ENCODE data around the gene ITGAE. TPM values are rescaled to one million over a fixed set of nuclear protein-coding genes. Genes with fewer than 3 reads are reported as not detected.

ITGAE gene
- total RNA-seq, 1 donor = 23.1 TPM

GRCh38 chr17:3828151-3828851 lies 27.3 kb upstream of the ITGAE start:
- Histone ChIP-seq H3K4me3 (ENCODE audit: low read length) (no peak overlapping the region), H3K4me1 (ENCODE audit: insufficient read depth, low read length) (no peaks in the 10 kb centered on the region), H3K27me3 (ENCODE audit: insufficient read depth, low read length) (no peaks in the 10 kb centered on the region), H3K9me3 (ENCODE audit: low read depth, low read length) (no peaks in the 10 kb centered on the region)

- no peak overlapping the region for H3K4me3 ChIP-seq (ENCODE audit: low read length)
- H3K27me3 ChIP-seq (ENCODE audit: insufficient read depth, low read length) = no peaks in the 10 kb centered on the region
- no peaks in the 10 kb centered on the region for H3K4me1 ChIP-seq (ENCODE audit: insufficient read depth, low read length)
- no peaks in the 10 kb centered on the region for H3K9me3 ChIP-seq (ENCODE audit: low read depth, low read length)
Measured at GRCh38 chr17:3827124-3827773, 26.3 kb upstream of the ITGAE start.

GRCh38 chr17:3826191-3826590 lies 25.2 kb upstream of the ITGAE start:
- Histone ChIP-seq H3K9me3 (ENCODE audit: low read depth, low read length) (no peaks in the 10 kb centered on the region), H3K27me3 (ENCODE audit: insufficient read depth, low read length) (no peaks in the 10 kb centered on the region), H3K4me1 (ENCODE audit: insufficient read depth, low read length) (no peaks in the 10 kb centered on the region), H3K4me3 (ENCODE audit: low read length) (no peak overlapping the region)

GRCh38 chr17:3821101-3821500 lies 20.1 kb upstream of the ITGAE start:
- no peak overlapping the region for H3K4me3 ChIP-seq (ENCODE audit: low read length)
- H3K27me3 ChIP-seq (ENCODE audit: insufficient read depth, low read length) = no peaks in the 10 kb centered on the region
- H3K9me3 ChIP-seq (ENCODE audit: low read depth, low read length) = no peaks in the 10 kb centered on the region
- no peaks in the 10 kb centered on the region for H3K4me1 ChIP-seq (ENCODE audit: insufficient read depth, low read length)

- no peaks in the 10 kb centered on the region for H3K4me1 ChIP-seq (ENCODE audit: insufficient read depth, low read length)
- no peak overlapping the region for H3K4me3 ChIP-seq (ENCODE audit: low read length)
- no peaks in the 10 kb centered on the region for H3K27me3 ChIP-seq (ENCODE audit: insufficient read depth, low read length)
- no peaks in the 10 kb centered on the region for H3K9me3 ChIP-seq (ENCODE audit: low read depth, low read length)
Measured at GRCh38 chr17:3818786-3819185, 17.8 kb upstream of the ITGAE start.

GRCh38 chr17:3817851-3818605 lies 17.0 kb upstream of the ITGAE start:
- no peaks in the 10 kb centered on the region for H3K27me3 ChIP-seq (ENCODE audit: insufficient read depth, low read length)

GRCh38 chr17:3815925-3816324 lies 14.9 kb upstream of the ITGAE start:
- H3K9me3 ChIP-seq (ENCODE audit: low read depth, low read length) = no peaks in the 10 kb centered on the region
- H3K4me3 ChIP-seq (ENCODE audit: low read length) = no peak overlapping the region
- H3K4me1 ChIP-seq (ENCODE audit: insufficient read depth, low read length) = no peaks in the 10 kb centered on the region
- H3K27me3 ChIP-seq (ENCODE audit: insufficient read depth, low read length) = no peaks in the 10 kb centered on the region

More at GRCh38 chr17:3817851-3818605, 17.0 kb upstream of the ITGAE start:
- H3K4me3 ChIP-seq (ENCODE audit: low read length) = no peak overlapping the region
- no peaks in the 10 kb centered on the region for H3K9me3 ChIP-seq (ENCODE audit: low read depth, low read length)
- no peaks in the 10 kb centered on the region for H3K4me1 ChIP-seq (ENCODE audit: insufficient read depth, low read length)

- H3K9me3 ChIP-seq (ENCODE audit: low read depth, low read length) = no peaks in the 10 kb centered on the region
- H3K4me3 ChIP-seq (ENCODE audit: low read length) = no peak overlapping the region
- H3K4me1 ChIP-seq (ENCODE audit: insufficient read depth, low read length) = no peaks in the 10 kb centered on the region
- no peaks in the 10 kb centered on the region for H3K27me3 ChIP-seq (ENCODE audit: insufficient read depth, low read length)
Measured at GRCh38 chr17:3815122-3815521, 14.1 kb upstream of the ITGAE start.

- Histone ChIP-seq H3K27me3 (ENCODE audit: insufficient read depth, low read length) (no peaks in the 10 kb centered on the region), H3K4me1 (ENCODE audit: insufficient read depth, low read length) (no peaks in the 10 kb centered on the region), H3K9me3 (ENCODE audit: low read depth, low read length) (no peaks in the 10 kb centered on the region), H3K4me3 (ENCODE audit: low read length) (no peak overlapping the region)
Measured at GRCh38 chr17:3814361-3814760, 13.4 kb upstream of the ITGAE start.

- no peak overlapping the region for H3K4me3 ChIP-seq (ENCODE audit: low read length)
- H3K9me3 ChIP-seq (ENCODE audit: low read depth, low read length) = no peaks in the 10 kb centered on the region
- no peaks in the 10 kb centered on the region for H3K4me1 ChIP-seq (ENCODE audit: insufficient read depth, low read length)
- H3K27me3 ChIP-seq (ENCODE audit: insufficient read depth, low read length) = no peaks in the 10 kb centered on the region
Measured at GRCh38 chr17:3813171-3813570, 12.2 kb upstream of the ITGAE start.

- no peaks in the 10 kb centered on the region for H3K9me3 ChIP-seq (ENCODE audit: low read depth, low read length)
Measured at GRCh38 chr17:3812771-3813170, 11.8 kb upstream of the ITGAE start.

GRCh38 chr17:3812284-3812683 lies 11.3 kb upstream of the ITGAE start:
- Histone ChIP-seq H3K9me3 (ENCODE audit: low read depth, low read length) (no peaks in the 10 kb centered on the region), H3K4me1 (ENCODE audit: insufficient read depth, low read length) (no peaks in the 10 kb centered on the region), H3K4me3 (ENCODE audit: low read length) (no peak overlapping the region), H3K27me3 (ENCODE audit: insufficient read depth, low read length) (no peaks in the 10 kb centered on the region)

More at GRCh38 chr17:3812771-3813170, 11.8 kb upstream of the ITGAE start:
- Histone ChIP-seq H3K4me3 (ENCODE audit: low read length) (no peak overlapping the region), H3K27me3 (ENCODE audit: insufficient read depth, low read length) (no peaks in the 10 kb centered on the region), H3K4me1 (ENCODE audit: insufficient read depth, low read length) (no peaks in the 10 kb centered on the region)

- Histone ChIP-seq H3K9me3 (ENCODE audit: low read depth, low read length) (no peaks in the 10 kb centered on the region), H3K4me3 (ENCODE audit: low read length) (no peak overlapping the region), H3K27me3 (ENCODE audit: insufficient read depth, low read length) (no peaks in the 10 kb centered on the region), H3K4me1 (ENCODE audit: insufficient read depth, low read length) (no peaks in the 10 kb centered on the region)
Measured at GRCh38 chr17:3810019-3810418, 9.0 kb upstream of the ITGAE start.

- H3K9me3 ChIP-seq (ENCODE audit: low read depth, low read length) = no peaks in the 10 kb centered on the region
Measured at GRCh38 chr17:3809135-3809534, 8.1 kb upstream of the ITGAE start.

GRCh38 chr17:3808701-3809100 lies 7.7 kb upstream of the ITGAE start:
- H3K4me1 ChIP-seq (ENCODE audit: insufficient read depth, low read length) = peaks cover 5% of the 10 kb centered on the region
- H3K4me3 ChIP-seq (ENCODE audit: low read length) = no peak overlapping the region
- no peaks in the 10 kb centered on the region for H3K27me3 ChIP-seq (ENCODE audit: insufficient read depth, low read length)
- no peaks in the 10 kb centered on the region for H3K9me3 ChIP-seq (ENCODE audit: low read depth, low read length)

More at GRCh38 chr17:3809135-3809534, 8.1 kb upstream of the ITGAE start:
- Histone ChIP-seq H3K4me3 (ENCODE audit: low read length) (no peak overlapping the region), H3K4me1 (ENCODE audit: insufficient read depth, low read length) (peaks cover 1% of the 10 kb centered on the region), H3K27me3 (ENCODE audit: insufficient read depth, low read length) (no peaks in the 10 kb centered on the region)
